Middle frontal gyrus (tissue), 1 donor: Measurements from ENCODE around the gene TIAM1.

Experiments used
- DNase-seq: peaks from one replicate; pipeline ENCODE4 v3.0.0-alpha.2; 2015; ENCODE audit warnings: low spot score; ENCODE audit errors: extremely low spot score

The TIAM1 gene

DNA sequence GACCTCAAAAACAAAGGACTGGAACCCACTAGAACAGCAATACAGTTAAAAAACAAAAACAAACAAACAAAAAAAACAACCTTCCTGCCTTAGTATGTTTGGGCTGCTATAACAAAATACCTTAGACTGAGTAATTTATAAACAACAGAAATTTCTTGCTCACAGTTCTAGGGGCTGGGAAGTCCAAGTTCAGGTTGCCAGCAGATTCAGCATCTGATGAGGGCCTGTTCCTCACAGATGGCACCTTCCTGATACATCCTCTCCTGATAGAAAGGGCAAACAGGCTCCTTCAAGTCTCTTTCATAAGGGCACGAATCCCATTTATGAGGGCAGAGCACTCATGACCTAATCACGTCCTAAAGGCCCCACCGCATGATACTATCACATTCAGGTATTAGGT lies 55.9 kb downstream of the TIAM1 start:
- no peak for DNase-seq

DNA sequence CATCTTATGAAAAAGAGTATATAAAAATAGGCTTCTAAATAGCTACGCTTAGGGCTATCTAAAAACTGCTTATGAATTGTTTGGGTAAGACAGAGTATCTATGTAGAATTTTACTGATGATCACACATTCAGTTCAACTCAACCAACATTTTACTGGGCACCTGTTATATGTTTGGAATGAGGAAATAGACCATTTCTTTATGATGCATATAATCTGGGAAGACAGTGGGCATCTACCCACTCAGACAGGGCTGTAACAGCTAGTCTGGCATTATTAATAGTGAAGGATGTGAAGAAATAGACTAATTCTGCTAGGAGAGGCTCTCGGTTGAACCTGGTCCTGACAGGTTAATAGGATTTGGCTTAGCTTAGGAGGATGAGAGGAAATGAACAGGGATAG lies 56.9 kb downstream of the TIAM1 start:
- DNase-seq: no peak

DNA sequence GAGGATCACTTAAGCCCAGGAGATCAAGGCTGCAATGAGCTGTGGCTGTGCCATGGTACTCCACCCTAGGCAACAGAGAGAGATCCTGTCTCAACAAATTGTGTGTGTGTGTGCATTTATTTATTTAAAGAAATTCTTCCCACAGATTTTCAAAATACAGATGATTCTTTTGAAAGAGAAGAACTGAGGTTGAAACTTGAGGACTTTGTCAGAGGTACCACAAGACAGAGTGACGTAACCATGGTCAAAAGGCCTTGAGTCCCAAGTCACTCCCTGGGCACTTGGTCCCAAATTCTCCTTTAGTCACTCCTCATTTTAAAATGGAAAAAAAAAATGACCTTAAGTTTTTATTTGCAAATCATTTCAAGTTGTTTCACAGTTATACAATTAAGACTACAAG lies 57.4 kb downstream of the TIAM1 start:
- DNase-seq: no peak

DNA sequence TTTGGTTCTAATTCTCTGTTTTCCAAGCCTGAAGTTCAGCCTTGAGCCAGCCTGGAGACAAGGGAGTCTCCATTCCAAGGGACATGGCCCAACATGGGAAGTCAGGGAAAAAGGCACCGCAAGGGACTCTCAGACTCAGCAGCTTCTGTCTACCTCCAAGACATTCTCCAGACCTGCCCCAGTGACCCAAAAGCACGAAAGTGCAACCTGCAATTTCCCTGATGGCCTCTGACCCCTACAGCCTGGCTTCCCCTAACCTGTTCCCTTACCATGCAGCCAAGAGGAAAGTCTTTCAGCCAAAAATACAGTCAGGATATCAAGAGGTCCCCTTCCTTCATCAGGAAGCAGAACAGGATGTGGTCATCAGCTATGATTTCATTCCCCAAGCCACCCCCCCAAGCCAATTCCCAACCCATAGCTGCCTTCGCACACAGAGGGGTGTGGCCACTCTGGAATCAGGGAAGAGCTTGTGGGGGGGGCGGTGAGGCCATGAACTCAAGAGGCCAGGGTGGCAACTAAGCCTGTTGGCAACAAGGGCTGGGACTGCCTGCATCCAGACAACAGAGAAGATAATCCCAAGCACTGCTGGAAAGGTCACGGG lies 59.2 kb downstream of the TIAM1 start:
- no peak for DNase-seq

DNA sequence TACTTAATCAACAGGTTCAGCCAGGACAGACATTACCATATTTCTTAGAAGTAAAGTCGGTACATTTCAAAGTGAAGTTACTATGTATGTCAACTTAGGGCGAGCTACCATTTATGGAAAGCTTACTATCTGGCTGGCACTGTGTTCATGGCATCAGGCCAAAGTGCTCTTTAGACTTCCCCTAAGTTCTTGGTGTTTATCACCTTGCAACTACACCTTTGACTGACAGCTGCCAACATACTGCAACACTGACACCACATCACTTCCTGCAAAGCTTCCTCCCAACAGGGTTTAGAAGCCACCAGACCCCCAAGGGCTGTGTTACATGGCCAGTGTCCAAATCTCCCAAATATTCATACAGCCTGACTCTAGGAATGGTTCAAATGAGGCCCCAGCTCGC lies 61.0 kb downstream of the TIAM1 start:
- no peak for DNase-seq

DNA sequence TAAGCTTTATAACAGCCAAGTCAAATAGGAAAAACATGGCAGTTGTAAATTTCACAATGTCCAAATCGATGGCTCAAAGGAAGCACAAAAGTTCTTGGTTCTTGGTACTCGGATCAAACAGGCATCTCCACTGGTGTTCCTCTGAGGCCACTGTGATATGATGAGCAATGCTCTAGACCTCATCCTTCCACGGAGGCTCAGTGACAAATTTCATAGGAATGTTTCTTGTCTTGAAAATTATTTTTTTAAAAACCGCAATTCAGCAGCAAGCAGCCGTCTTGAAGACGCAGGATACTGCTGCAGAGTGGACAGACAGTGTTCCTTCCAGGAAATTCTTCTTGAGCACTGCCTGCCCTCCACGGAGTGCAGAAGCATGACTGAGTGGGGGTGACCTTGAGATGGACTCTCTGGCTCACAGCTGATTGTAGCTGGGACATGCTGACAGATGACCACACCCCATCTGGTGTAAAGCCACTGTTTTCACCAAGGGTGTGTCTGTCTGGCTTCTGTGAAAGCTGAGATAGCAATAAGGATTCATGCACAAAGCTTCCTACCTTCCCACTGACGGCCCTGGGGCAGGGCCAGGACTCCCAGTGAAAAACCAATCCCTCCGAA lies 61.9 kb downstream of the TIAM1 start:
- DNase-seq: no peak

DNA sequence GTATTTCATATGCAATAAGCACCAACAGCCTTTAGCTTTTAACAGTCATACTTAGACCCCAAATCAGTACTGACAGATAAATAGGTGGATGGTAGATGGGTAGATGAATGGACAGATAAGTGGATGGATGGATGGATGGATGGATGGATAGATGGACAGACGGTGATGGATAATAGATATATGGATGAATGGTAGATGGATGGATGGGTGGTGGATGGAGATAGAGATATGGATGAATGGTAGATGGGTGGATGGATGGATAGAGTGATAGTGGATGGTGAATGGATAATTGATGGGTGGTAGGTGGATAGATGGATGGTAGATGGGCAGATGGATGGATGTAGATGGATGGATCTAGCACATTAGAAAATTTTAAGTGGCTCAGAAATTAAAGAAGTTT lies 62.5 kb downstream of the TIAM1 start:
- no peak for DNase-seq

DNA sequence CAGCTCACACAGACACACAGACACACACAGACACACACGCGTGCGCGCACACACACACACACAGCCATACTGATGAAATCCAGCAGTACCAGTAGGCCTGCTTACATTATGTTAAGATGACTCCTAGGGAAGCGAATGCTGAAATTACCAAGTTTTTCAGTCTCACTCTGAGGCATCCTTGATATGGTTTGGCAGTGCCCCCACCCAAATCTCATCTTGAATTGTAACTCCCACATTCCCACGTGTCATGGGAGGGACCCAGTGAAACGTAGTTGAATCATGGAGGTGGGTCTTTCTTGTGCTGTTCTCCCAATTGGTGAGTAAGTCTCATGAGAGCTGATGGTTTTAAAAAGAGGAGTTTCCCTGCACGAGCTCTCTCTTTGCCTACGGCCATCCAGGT lies 64.1 kb downstream of the TIAM1 start:
- no peak for DNase-seq

DNA sequence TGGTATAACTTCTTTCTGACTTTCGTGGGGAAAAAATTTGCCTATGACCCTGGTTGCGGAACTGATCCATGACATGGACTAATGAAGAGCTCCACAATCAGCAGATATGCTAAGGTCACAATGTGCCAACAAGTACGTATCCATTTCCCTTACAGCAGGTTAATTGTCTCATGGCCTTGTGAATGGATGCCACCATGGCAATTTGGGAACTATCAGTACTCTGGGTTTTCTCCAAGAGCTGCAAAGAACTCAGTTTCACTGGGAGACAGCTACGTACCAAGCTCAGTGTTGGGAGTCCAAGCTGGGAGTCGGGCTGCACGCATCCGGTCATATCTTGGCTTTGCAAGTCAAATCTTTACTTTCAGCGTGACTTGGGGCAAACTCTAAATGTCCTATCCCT lies 64.8 kb downstream of the TIAM1 start:
- no peak for DNase-seq

DNA sequence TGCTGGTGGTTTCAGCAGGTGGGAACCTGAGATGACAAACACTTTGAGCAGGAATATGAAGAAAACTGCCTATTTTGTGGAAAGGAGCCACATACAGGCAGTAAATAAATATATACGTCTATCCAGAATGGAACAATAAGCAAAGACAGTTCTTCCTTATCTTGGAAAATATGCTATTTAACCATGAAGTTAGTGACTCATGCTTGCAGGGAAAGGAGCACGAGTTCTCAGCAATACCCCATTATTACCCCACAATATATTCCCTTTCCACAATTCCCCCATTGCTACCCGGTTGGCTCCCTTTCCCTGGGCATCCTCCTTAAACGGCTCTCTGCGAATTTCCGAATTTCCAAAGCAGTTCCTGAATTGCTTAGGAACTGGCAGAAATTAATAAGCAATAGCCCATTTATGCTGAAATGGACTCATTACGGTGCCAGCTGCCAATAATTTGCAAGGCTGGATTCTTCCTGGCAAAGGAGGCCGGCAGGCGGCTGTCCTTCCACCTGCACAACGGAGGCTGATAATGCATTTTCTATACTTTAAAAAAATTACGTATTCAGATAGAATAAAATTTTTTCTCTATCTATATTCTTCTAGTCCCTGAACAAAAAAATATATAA lies 65.4 kb downstream of the TIAM1 start:
- no peak for DNase-seq

DNA sequence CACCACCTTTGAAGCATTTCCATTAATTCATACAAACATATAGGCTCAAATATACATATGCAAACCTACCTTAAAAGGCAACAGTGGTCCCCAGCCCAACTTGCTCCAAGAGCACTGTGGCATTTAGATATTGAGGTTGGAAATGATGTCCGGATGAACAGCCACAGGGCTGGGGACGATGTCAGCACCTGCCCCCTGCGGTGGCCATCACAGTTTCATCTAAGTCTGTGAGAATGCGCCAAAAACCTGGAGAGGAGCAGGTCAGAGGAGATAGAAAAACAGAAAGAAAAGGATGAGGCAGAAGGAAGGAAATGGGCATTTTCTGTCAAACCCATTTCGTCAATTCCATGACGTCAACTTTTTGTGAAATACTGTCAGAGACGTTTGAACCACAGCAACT lies 67.4 kb downstream of the TIAM1 start:
- no peak for DNase-seq

DNA sequence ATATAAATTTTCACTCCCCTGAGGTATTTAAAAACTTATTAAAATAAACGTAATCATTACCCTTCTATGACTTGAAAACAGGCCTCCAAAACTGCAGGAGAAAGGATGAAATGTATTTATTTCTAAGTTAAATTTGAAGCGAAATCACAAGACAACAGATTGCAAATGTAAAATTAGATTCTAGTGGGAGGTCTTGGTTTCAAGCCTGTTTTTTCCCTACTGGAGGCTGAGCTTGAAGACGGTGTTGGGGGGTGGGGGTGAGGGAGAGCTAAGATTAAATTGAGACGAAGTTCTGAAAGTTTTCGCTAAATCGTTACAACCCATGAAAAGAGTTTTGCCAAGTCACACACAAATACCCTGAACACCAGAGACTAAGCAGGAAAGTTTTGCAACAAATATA lies 68.2 kb downstream of the TIAM1 start:
- no peak for DNase-seq

DNA sequence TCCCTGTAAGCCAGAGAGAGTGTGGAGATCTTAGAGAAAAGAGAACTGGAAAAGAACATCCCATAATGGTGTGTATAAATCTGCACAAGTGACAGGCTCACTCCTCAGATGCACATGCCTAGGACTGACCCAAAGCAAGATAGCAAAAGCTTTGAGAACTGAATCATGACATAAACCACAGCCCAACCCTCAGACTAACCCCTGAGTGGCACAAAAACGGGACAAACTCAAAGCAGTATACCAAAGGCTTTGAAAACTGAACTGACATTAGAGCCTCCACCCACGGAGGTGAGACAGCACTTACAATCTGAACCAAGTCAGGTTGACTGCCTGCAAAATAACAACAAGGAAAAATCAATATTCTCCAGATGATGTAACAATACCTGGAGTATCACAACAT lies 70.8 kb downstream of the TIAM1 start:
- no peak for DNase-seq

DNA sequence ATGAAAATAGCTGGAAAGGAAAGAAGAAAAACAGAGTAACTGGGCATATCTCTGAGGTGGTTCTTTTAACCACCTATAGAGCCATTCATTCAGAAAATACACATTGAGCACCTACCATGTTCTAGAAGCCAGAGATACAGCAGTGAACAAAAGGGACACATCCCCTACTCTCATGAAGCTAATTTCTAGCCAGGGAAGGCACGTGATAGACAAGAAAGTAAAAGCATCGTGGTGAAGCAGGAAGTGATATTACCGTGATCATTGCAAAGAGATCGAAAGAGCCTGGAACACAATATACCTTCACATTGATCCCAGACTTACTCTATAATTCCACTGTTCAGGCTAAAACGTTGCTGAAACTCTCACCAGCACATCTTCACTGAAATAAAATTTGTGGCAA lies 76.0 kb downstream of the TIAM1 start:
- no peak for DNase-seq

DNA sequence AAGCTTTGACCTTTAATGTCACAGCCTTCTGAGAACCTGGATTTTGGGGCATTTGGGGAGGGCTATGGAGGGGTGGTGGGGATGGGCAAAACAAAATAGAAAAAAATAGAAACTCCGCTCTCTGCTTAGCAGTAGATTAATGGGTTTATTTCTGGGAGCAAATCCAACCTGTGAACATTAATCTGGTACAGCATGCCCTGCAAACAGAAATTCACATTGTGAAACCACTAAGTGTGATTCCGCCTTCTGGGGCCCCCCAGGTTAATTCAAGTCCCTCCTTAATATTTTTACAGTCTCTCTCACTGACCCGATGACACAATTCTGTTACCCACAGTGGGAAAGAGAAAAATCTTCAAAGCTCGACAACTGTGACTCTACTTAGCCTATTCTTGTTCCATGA lies 76.4 kb downstream of the TIAM1 start:
- DNase-seq: no peak

DNA sequence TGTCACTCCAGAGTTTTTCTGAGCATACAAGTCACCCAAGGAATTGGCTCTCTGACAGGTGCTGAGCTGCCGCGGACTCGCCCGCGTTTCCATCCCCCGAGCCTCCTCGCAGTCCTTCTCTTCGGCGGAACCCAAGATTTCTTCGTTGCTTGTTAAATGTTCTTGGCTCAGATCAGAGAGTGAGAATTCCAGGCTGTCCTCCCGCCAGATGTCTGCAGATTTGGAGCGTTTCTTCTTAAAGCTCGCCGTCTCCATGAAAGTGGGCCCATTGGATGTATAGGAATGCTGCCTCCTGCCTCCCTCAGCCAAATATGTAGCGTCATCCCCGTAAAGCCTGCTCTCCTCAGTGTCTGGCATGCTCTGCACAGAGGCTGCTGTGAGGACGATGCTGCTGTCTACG lies 77.8 kb downstream of the TIAM1 start:
- peak; percentile 46 for DNase-seq

DNA sequence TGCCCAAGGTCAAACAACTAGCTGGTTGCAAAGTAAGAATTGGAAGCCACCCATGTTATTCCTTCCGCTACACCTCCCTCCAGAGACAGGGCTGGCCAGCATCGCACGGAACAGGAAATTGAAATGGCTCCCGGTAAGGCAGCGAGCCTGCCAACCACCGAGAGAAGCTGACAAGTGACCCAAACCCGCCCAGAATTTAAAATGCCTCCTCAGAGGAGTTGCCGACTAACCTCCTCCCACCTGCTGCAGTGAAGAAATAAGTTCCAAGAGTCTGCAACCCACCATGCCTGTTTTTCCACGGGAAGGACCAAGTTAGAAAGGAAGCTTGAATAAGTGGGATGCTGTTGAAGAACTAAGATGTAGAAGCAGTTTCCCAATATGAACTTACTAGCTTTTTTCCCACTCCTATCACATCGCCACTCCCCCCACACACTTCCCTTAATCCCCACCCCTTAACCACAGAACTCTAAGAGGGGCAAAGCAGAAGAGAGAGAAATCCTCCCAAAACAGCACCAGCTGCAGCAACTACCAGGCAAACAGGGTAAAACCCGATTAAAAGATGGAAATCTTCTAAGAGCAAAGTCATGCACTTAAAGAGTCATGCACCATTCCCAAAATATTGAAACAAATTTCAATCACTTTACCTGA lies 78.6 kb downstream of the TIAM1 start:
- no peak for DNase-seq

DNA sequence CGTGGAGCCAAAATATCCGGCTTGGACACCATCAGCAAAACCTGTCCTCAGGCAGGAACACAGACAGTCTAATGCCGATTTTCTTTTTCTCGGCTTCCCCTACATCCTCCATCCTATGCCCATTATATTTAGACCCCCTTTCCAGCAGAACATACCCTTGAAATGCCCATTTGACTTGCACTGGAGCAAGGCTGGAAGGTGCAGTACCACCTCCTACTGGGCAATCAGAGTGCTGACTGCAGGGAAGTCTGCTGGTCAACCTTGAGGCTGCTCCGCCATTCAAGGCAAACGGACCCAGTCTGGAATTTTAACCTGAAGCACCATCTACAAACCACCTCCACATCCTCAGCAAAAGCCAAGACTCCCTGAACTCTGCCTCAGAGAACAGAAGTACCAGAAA lies 79.5 kb downstream of the TIAM1 start:
- no peak for DNase-seq

DNA sequence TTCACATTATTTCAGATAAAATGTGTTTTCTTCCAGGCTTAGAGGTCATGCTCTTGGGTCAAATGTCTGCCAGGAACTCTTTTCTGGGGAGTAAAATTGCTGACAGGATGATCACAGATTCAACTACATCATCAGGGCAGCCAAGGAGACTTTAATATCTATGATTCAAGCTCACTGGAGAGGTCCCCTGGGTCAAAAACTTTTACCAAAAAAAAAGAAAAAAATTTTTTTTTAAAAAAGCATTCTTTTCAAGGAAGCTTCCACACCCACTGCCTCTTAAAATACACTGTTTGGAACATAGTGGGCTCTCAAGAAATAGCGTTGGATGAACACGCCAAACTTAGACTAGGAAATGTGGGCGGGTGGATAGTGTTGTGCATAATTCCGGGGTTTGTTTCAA lies 81.3 kb downstream of the TIAM1 start:
- DNase-seq: no peak

DNA sequence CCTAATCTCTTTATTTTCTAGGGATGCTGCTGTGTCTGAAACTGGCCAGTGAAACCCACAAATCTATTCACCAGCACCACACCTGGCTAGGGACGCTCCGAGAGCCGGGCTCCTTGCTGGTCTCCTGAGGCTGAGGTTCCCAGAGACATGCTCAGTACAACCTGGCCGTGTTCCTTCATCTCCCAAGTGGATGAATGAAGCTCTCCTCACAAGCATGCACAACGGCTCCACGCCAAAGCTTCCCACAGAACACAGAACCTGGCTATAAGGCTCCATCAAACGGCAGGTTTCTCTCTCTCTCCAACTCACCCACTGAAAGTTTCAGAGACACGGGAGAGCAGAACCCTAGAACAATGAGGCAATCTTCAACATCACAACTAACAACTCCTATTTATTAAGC lies 82.3 kb downstream of the TIAM1 start:
- no peak for DNase-seq

DNA sequence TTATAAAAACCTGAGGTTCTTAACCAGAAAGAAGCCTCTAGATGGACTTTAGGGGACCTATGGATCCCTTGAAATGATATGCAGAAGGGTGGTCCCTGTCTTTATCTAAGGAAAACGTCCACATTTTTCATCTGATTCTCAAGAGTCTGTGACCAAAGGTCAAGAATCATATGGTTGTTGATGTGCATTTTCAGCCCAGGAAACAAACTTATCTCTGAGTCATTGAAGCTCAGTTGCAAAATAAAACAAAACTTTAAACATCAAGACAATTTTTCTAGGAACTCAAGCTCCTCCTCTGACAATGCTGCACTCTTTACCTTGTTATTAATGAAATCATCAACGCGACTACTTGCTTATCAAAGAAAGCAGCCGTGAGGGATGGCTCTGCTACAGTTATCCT lies 83.3 kb downstream of the TIAM1 start:
- DNase-seq: no peak

DNA sequence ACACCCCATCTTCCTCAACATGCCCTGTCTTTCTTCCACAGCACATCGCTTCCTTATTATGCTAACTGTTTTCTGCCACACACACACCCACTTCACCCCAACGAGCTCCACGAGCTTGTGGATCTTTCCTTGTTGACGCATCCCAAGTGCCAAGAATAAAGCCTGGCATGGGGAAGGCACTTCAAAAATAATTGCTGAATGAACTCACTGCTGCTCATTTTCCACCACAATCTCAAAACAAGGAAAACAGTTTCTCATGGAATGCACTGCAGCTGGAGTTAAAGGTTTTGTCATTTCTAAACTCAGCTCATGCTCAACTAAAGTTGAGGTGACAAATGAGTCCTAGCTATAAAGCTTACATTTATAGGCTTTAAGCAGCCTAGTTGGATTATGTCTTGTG lies 86.0 kb downstream of the TIAM1 start:
- no peak for DNase-seq

DNA sequence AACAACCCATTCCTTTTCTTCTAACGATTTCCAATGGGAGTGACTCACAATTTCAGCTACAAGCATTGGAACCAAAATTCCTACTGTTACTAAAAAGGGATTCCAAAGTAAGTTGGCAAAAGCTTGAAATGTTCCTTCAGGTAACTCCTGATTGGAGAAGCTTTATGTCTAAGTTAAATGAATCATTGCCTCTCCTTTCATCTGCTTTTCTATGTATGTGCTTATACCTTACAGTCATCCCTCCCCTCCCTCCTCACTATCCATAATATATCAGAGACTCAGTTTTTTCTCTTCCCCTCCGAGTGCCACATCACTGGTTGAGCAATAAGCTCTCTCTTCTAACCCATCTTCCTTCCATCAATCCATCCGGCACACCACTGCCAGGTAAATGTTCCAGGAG lies 86.8 kb downstream of the TIAM1 start:
- no peak for DNase-seq
